ENCODE results near the gene INCENP.

DNA sequence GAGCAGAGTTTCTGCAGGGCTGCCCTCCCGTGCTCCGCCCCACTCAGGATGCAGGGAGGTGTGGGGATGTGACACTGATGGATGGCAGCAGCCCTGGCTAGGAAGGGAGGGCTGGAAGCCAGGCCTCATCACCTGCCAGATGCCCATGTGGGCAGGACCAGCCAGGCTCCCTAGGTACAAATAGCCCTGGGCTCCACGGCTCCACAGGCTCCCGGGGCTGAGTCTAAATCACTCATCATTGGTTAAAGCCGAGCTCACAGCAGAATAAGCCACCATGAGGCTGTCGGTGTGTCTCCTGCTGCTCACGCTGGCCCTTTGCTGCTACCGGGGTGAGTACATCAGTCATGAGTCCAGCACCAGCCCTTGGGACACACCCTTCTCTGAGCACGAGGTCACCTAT, 66.2 kb downstream of the INCENP start, which contains the start of gene SCGB1D1:
- TF ChIP-seq, protein P1, sequence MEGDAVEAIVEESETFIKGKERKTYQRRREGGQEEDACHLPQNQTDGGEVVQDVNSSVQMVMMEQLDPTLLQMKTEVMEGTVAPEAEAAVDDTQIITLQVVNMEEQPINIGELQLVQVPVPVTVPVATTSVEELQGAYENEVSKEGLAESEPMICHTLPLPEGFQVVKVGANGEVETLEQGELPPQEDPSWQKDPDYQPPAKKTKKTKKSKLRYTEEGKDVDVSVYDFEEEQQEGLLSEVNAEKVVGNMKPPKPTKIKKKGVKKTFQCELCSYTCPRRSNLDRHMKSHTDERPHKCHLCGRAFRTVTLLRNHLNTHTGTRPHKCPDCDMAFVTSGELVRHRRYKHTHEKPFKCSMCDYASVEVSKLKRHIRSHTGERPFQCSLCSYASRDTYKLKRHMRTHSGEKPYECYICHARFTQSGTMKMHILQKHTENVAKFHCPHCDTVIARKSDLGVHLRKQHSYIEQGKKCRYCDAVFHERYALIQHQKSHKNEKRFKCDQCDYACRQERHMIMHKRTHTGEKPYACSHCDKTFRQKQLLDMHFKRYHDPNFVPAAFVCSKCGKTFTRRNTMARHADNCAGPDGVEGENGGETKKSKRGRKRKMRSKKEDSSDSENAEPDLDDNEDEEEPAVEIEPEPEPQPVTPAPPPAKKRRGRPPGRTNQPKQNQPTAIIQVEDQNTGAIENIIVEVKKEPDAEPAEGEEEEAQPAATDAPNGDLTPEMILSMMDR (IDR thresholded peaks at IDR 0.05), result no peak
- no peak for TF ChIP-seq POLR2A (IDR thresholded peaks at IDR 0.05)
- TF ChIP-seq POLR2AphosphoS5 (IDR thresholded peaks at IDR 0.05), result no peak
